Measurements from ENCODE around the gene ABLIM1.

GRCh38 chr10:114408968-114409444, 249.1 kb downstream of the ABLIM1 start:
- no peak for TF ChIP-seq CTCF (IDR thresholded peaks at IDR 0.05; ENCODE audit: poor library complexity, severe bottlenecking)
- no peak for TF ChIP-seq REST (IDR thresholded peaks at IDR 0.05; ENCODE audit: borderline replicate concordance)
- no peak for TF ChIP-seq EZH2 (IDR thresholded peaks at IDR 0.05; ENCODE audit: borderline replicate concordance, insufficient read depth, low read length, poor library complexity, severe bottlenecking)
- no peak for TF ChIP-seq RAD21 (conservative IDR thresholded peaks at IDR 0.05)
- TF ChIP-seq TAF1 (IDR thresholded peaks at IDR 0.05; ENCODE audit: low read depth) = no peak
- no peak for TF ChIP-seq MXI1 (conservative IDR thresholded peaks at IDR 0.05; ENCODE audit: poor library complexity, severe bottlenecking)
- TF ChIP-seq EP300 (conservative IDR thresholded peaks at IDR 0.05; ENCODE audit: poor library complexity, severe bottlenecking) = no peak
